ES-I3 (cell line): Measurements from ENCODE around the gene ABCG2.
"Not testable (repeated sequence)": the region's sequence is repeated elsewhere in the genome, so short reads cannot be mapped to it uniquely, and the experiment has no call there.

Experiments
- H3K36me3 ChIP-seq: 2 replicates; pipeline ENCODE4 v1.6.1; 2013; ENCODE audit warnings: mild to moderate bottlenecking, low read length, control low read depth, moderate library complexity; ENCODE audit not compliant: insufficient read depth
- H3K4me1 ChIP-seq: 2 replicates; pipeline ENCODE4 v1.6.1; 2013; ENCODE audit warnings: mild to moderate bottlenecking, control low read depth, low read length; ENCODE audit not compliant: insufficient read depth
- H3K9ac ChIP-seq: 2 replicates; pipeline ENCODE4 v1.6.1; 2013; ENCODE audit warnings: low read depth, mild to moderate bottlenecking, low read length, moderate library complexity
- H3K9me3 ChIP-seq: 2 replicates; pipeline ENCODE4 v1.6.1; 2013; ENCODE audit warnings: mild to moderate bottlenecking, low read length, moderate library complexity; ENCODE audit not compliant: control insufficient read depth, insufficient read depth

Gene ABCG2

GRCh38 chr4:88115587-88115986 lies 42.9 kb downstream of the ABCG2 start:
- H3K9me3 ChIP-seq, result peaks cover 10% of the 10 kb centered on the region; the same call in 1 of the 2 replicates
- H3K9ac ChIP-seq, result no peak overlapping the region
- H3K36me3 ChIP-seq, result no peaks in the 10 kb centered on the region; the same call in 1 of the 2 replicates
- H3K4me1 ChIP-seq, result no peaks in the 10 kb centered on the region

DNA sequence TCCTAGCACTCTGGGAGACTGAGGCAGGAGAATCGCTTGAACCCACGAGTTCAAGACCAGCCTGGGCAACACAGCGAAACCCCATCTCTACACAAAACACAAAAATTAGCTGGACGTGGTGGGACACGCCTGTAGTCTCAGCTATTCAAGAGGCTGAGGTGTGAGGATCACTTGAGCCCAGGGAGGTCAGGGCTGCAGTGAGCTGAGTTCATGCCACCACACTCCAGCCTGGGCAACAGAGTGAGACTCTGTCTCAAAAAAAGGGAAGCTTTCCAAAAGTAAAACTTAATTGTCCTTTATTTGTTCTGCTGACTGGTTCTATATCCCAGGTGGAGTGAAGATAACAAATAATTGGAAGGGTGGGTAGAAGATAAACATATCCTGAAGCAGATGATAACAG lies 45.6 kb downstream of the ABCG2 start:
- no peaks in the 10 kb centered on the region for H3K9me3 ChIP-seq
- no peaks in the 10 kb centered on the region for H3K4me1 ChIP-seq
- no peaks in the 10 kb centered on the region for H3K36me3 ChIP-seq

DNA sequence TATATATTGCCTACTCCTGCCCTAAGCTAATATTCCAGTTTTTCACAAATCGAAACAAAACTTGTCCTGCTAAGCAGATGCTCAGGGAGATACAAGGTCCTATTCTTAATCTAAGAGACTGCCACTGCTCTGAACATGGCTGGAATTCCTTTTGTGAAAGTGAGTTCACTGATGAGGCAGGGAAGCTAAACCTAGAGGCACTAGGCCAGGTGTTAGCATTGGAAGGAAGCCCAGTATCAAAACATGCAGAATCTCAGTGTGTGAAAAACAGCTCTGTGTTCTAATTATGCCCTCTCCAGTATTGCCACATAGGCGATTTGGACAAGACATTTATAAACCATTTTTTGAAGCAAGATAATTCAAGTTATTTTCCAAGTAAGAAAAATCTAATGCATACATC lies 47.6 kb downstream of the ABCG2 start:
- H3K9me3 ChIP-seq, result no peaks in the 10 kb centered on the region
- no peak overlapping the region for H3K9ac ChIP-seq
- H3K36me3 ChIP-seq, result no peaks in the 10 kb centered on the region
- 0 out of 2 replicates have a peak, but pooled peaks cover 5% of the 10 kb centered on the region for H3K4me1 ChIP-seq

More for the DNA sequence above, 45.6 kb downstream of the ABCG2 start:
- H3K9ac ChIP-seq, result no peak overlapping the region

DNA sequence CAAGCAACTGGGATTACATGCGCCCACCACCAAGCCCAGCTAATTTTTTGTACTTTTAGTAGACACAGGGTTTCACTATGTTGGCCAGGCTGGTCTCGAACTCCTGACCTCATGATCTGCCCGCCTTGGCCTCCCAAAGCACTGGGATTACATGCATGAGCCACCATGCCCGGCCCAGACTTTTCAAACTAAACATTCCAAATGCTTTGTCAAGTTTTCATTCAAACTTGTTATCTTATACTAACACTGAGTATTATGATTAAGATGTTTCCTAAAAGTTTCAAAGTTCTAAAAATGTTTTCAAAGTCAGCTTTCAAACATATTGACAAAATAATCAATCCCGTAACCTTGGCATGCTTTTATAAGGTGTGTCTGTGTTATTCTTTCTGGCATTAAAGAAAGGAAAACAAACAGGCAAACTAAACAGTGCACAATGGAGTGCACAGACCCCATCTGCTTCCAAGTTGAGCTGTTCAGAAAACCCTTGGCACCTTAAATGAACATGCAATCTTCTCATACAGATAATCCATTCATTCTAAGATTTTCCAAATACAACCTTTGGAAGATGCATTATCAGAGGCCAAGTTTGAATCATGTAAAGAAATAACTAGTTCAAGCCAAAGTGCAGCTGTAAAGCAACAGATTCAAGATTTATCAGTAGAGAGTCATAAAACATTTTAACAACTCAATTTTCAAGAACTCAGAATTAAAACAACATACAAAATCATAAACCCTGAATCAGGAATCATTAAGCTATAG lies 49.1 kb downstream of the ABCG2 start:
- no peak overlapping the region for H3K9ac ChIP-seq
- no peaks in the 10 kb centered on the region for H3K36me3 ChIP-seq
- 0 out of 2 replicates have a peak, but pooled peaks cover 5% of the 10 kb centered on the region for H3K4me1 ChIP-seq
- no peaks in the 10 kb centered on the region for H3K9me3 ChIP-seq

DNA sequence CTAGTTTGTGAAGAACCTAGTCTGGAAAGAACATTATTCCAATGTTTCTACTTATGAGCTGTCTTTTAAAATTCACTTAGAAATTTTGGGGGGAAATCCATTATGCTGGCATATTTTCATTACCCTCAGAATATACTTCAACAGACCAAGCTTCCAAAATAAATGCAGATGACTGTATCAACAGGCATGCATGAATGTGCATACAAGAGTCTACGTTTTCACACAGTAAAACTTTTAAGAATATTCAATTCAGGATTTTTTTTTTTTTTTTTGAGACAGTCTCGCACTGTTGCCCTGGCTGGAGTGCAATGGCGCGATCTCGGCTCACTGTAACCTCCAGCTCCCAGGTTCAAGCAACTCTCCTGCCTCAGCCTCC lies 49.7 kb downstream of the ABCG2 start:
- H3K4me1 ChIP-seq, result 0 out of 2 replicates have a peak, but pooled peaks cover 5% of the 10 kb centered on the region
- no peaks in the 10 kb centered on the region for H3K36me3 ChIP-seq
- no peak overlapping the region for H3K9ac ChIP-seq
- H3K9me3 ChIP-seq, result no peaks in the 10 kb centered on the region

- not testable (repeated sequence) for H3K9me3 ChIP-seq, H3K9ac ChIP-seq, H3K36me3 ChIP-seq, H3K4me1 ChIP-seq
These were observed 50.4 kb downstream of the ABCG2 start for GRCh38 chr4:88108108-88108465.

DNA sequence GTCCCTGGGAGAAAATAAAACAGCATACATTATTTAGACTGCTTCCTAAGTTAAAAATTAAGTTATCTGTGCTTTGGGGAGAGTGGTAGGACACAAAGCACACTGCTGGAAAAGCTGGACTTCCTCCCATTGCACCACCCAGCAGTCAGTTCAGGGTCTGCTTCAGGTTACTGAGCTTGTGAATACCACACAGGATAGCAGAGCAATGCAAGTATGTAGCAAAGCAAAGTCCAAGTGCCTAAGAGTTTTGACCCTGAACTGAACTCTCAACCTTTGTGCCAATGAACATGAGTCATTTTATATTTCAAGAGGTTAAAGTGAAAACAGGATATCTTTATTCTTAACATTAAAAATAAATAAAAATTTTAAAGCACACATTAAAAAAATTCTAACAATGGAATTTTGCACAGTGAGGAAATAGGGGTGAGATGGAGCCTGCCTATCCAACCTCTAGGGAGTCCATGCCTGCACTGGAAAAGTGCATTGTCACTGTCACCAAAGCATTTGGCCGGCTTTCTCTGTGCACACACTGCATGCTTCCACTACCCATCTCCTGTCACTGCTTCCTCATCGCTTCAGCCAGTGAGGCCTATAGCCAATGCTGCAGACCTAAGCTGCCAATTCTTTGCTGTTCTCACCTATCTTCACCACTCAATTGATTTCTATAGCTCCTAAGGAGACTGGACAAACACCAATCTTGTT lies 50.9 kb downstream of the ABCG2 start:
- Histone ChIP-seq H3K36me3 (no peaks in the 10 kb centered on the region), H3K9me3 (no peaks in the 10 kb centered on the region), H3K9ac (no peak overlapping the region), H3K4me1 (0 out of 2 replicates have a peak, but pooled peaks cover 5% of the 10 kb centered on the region)

- no peak overlapping the region for H3K9ac ChIP-seq
- 0 out of 2 replicates have a peak, but pooled peaks cover 5% of the 10 kb centered on the region for H3K4me1 ChIP-seq
- H3K9me3 ChIP-seq, result no peaks in the 10 kb centered on the region
- no peaks in the 10 kb centered on the region for H3K36me3 ChIP-seq
These were observed 52.2 kb downstream of the ABCG2 start for GRCh38 chr4:88106205-88106604.

DNA sequence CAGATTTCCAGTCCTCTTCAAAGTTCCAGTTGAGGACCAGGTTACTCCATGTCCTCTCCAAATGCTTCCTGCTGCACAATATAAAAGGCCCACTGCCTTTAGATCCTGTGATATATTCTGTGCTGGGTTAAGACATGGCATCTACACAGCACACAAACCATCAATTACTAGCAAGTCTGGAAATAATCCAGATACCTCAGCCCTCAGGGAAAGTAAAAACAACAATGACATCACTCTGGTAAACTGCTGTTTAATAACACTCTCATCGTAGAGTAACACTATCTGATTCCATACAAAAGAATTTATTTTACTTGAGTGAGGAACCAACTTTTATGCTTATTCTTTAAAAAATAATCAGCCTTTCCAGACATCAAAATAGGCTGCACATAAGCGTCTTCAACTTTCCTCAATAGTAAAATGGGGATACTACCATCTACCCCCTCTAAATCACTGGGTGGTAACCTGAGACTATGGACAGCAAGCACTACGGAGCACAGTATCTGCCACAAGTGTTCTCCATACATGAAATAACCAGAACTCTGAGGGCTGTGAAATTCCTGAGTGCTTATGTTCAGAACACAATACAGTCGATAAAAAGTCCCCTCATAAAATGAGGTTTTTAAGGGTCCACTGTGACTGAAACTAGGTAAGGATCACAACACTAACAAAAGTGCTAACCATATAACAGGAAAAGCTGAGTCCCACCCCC lies 53.4 kb downstream of the ABCG2 start:
- 0 out of 2 replicates have a peak, but pooled peaks cover 5% of the 10 kb centered on the region for H3K4me1 ChIP-seq
- H3K36me3 ChIP-seq, result no peaks in the 10 kb centered on the region

DNA sequence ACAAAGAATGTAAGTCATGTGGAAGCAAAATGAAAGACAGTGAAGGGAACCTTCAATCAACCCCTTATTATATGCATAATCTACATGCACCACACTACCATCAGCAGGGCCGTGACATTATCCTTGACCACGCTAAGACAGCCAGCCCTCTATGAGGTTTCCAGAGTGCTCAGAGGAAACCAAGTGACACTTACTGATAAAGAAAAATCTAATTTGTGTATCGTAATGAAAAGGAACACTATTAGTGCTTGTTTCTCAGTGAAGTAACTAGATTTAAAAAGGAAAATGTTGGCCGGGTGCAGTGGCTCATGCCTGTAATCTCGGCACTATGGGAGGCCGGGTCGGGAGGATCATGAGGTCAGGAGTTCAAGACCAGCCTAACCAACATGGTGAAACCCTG lies 56.4 kb downstream of the ABCG2 start:
- Histone ChIP-seq H3K9me3 (no peaks in the 10 kb centered on the region), H3K36me3 (no peaks in the 10 kb centered on the region), H3K9ac (no peak overlapping the region), H3K4me1 (no peaks in the 10 kb centered on the region)

More for the DNA sequence above, 53.4 kb downstream of the ABCG2 start:
- Histone ChIP-seq H3K9ac (no peak overlapping the region), H3K9me3 (no peaks in the 10 kb centered on the region)

DNA sequence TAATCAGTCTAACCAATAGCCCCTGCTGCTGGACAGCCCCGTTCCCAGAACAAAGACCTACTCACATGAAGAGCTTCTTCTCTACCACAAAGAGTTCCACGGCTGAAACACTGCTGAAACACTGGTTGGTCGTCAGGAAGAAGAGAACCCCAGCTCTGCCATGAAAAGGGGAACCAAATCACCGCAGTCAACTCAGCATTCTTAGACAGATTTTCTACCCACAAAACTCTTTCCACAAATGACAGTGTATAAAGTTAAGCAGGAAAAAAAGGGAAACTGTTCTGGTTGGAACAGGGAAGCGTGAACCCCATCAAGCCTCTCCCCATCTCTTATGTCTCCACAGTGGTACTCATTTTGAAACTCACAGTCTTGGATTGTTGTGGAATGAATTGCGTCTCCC lies 57.3 kb downstream of the ABCG2 start:
- no peaks in the 10 kb centered on the region for H3K36me3 ChIP-seq
- no peaks in the 10 kb centered on the region for H3K9me3 ChIP-seq
- no peak overlapping the region for H3K9ac ChIP-seq
- H3K4me1 ChIP-seq, result no peaks in the 10 kb centered on the region

GRCh38 chr4:88098993-88099752 lies 59.3 kb downstream of the ABCG2 start:
- Histone ChIP-seq H3K9ac (no peak overlapping the region), H3K36me3 (no peaks in the 10 kb centered on the region), H3K4me1 (no peaks in the 10 kb centered on the region), H3K9me3 (no peaks in the 10 kb centered on the region)

DNA sequence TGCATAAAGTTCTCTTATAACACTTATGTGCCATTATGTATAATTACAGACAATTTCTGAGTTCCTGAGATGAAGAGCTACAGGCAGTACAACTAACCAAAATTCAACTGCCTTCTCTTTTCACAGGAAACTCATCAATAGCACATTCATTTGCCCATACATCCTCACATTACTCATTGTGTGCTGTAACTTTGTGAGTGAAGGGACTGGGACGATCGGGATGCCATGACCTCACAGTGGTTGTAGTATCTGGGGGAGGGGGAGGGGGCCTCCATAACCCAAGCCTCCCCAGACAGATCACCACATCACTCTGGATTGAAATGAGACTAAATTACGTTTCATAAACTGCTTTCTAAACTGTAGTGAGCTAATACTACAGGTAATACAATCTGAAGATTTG lies 60.7 kb downstream of the ABCG2 start:
- Histone ChIP-seq H3K9me3 (no peaks in the 10 kb centered on the region), H3K4me1 (no peaks in the 10 kb centered on the region), H3K36me3 (no peaks in the 10 kb centered on the region), H3K9ac (no peak overlapping the region)

DNA sequence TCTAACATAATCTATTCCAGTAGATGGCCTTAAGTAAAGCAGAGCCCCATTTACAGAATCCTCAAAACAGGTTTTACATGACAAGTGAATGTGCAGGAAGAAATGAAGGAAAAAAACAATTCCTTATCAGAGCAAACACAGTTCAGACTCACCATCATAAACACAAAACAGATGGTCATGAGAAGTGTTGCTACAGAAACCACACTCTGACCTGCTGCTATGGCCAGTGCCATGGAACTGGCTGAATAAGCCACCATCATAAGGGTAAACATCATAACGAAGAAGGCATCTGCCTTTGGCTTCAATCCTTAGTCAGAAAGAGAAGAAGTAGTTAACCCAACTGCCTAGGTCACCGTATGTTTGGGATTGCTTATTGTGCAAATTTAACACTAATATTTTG lies 61.1 kb downstream of the ABCG2 start:
- Histone ChIP-seq H3K4me1 (no peaks in the 10 kb centered on the region), H3K9me3 (no peaks in the 10 kb centered on the region), H3K36me3 (no peaks in the 10 kb centered on the region)

More for the DNA sequence above, 61.1 kb downstream of the ABCG2 start:
- no peak overlapping the region for H3K9ac ChIP-seq
